H7 (cell line): ENCODE measurements around the gene TMEM225B. TPM values are rescaled to one million over a fixed set of nuclear protein-coding genes. Genes with fewer than 3 reads are reported as not detected.
"Not testable (repeated sequence)": the region's sequence is repeated elsewhere in the genome, so short reads cannot be mapped to it uniquely, and the experiment has no call there.

Experiments used
- DNase-seq: peaks from one replicate; pipeline ENCODE4 v3.0.0; 2012
- H3K27me3 ChIP-seq: 2 replicates; pipeline ENCODE4 v1.6.0; 2011; ENCODE audit warnings: mild to moderate bottlenecking, low read length; ENCODE audit not compliant: control insufficient read depth, insufficient read depth
- H3K36me3 ChIP-seq: replicated peaks from 2 replicates; pipeline ENCODE4 v1.5.1; 2011; ENCODE audit warnings: low read length; ENCODE audit not compliant: control insufficient read depth, insufficient read depth
- H3K4me3 ChIP-seq: 2 replicates; pipeline ENCODE4 v1.5.1; 2011; ENCODE audit warnings: low read depth, mild to moderate bottlenecking, control low read depth, low read length, moderate library complexity; ENCODE audit not compliant: insufficient read depth
- total RNA-seq: library from RNA; depleted of rRNA; stranded (reverse); fragments of >200 nt; shearing (Covaris generic); gene quantifications from 2 replicates; pipeline ENCODE4 v1.2.3, GENCODE V29; 2014

Gene TMEM225B
- total RNA-seq, 1 experiment from 2014 or later, result 0.52 TPM

- DNase-seq, result no peak
- Histone ChIP-seq H3K27me3 (no peaks in the 10 kb centered on the region), H3K36me3 (peaks cover 65% of the 10 kb centered on the region), H3K4me3 (no peak overlapping the region)
Observed at GRCh38 chr7:99623702-99624447, 25.8 kb downstream of the TMEM225B start.

- Histone ChIP-seq H3K4me3 (no peak overlapping the region), H3K27me3 (no peaks in the 10 kb centered on the region)
Observed at GRCh38 chr7:99624484-99624883, 26.4 kb downstream of the TMEM225B start.

GRCh38 chr7:99625321-99625720 is 27.3 kb downstream of the TMEM225B start:
- Histone ChIP-seq H3K4me3 (no peak overlapping the region), H3K27me3 (no peaks in the 10 kb centered on the region), H3K36me3 (peaks cover 62% of the 10 kb centered on the region)
- DNase-seq, result no peak

More at GRCh38 chr7:99624484-99624883, 26.4 kb downstream of the TMEM225B start:
- DNase-seq, result no peak
- H3K36me3 ChIP-seq, result peaks cover 64% of the 10 kb centered on the region

GRCh38 chr7:99625961-99626360 is 27.9 kb downstream of the TMEM225B start:
- Histone ChIP-seq H3K4me3 (no peak overlapping the region), H3K36me3 (peaks cover 59% of the 10 kb centered on the region), H3K27me3 (no peaks in the 10 kb centered on the region)
- no peak for DNase-seq

GRCh38 chr7:99626661-99627060 is 28.6 kb downstream of the TMEM225B start:
- Histone ChIP-seq H3K27me3 (no peaks in the 10 kb centered on the region), H3K36me3 (peaks cover 52% of the 10 kb centered on the region), H3K4me3 (no peak overlapping the region)
- no peak for DNase-seq

GRCh38 chr7:99627513-99627912 is 29.4 kb downstream of the TMEM225B start:
- DNase-seq, result no peak
- Histone ChIP-seq H3K27me3 (no peaks in the 10 kb centered on the region), H3K36me3 (peaks cover 47% of the 10 kb centered on the region), H3K4me3 (no peak overlapping the region)

- Histone ChIP-seq H3K27me3 (no peaks in the 10 kb centered on the region), H3K36me3 (peaks cover 39% of the 10 kb centered on the region), H3K4me3 (no peak overlapping the region)
- peak; percentile 78 for DNase-seq
Observed at GRCh38 chr7:99628471-99629465, 30.7 kb downstream of the TMEM225B start.

GRCh38 chr7:99629643-99630042 is 31.6 kb downstream of the TMEM225B start:
- no peak overlapping the region for H3K4me3 ChIP-seq
- no peak for DNase-seq
- H3K36me3 ChIP-seq, result peaks cover 32% of the 10 kb centered on the region
- no peaks in the 10 kb centered on the region for H3K27me3 ChIP-seq

- Histone ChIP-seq H3K27me3 (no peaks in the 10 kb centered on the region), H3K36me3 (peaks cover 19% of the 10 kb centered on the region), H3K4me3 (no peak overlapping the region)
- peak; percentile 85 for DNase-seq
Observed at GRCh38 chr7:99631295-99632109, 33.4 kb downstream of the TMEM225B start.

- not testable (repeated sequence) for H3K4me3 ChIP-seq, H3K27me3 ChIP-seq
Observed at GRCh38 chr7:99637414-99637813, 39.3 kb downstream of the TMEM225B start.

GRCh38 chr7:99638731-99639130 is 40.7 kb downstream of the TMEM225B start:
- no peaks in the 10 kb centered on the region for H3K36me3 ChIP-seq
- H3K27me3 ChIP-seq, result no peaks in the 10 kb centered on the region
- no peak overlapping the region for H3K4me3 ChIP-seq
- DNase-seq, result no peak

More at GRCh38 chr7:99637414-99637813, 39.3 kb downstream of the TMEM225B start:
- H3K36me3 ChIP-seq, DNase-seq: not testable (repeated sequence)

GRCh38 chr7:99639267-99639666 is 41.2 kb downstream of the TMEM225B start:
- Histone ChIP-seq H3K36me3 (no peaks in the 10 kb centered on the region), H3K4me3 (no peak overlapping the region), H3K27me3 (no peaks in the 10 kb centered on the region)
- peak; percentile 65 for DNase-seq

GRCh38 chr7:99642027-99642426 is 44.0 kb downstream of the TMEM225B start:
- no peak for DNase-seq
- Histone ChIP-seq H3K4me3 (no peak overlapping the region), H3K27me3 (no peaks in the 10 kb centered on the region), H3K36me3 (no peaks in the 10 kb centered on the region)

GRCh38 chr7:99643464-99643863 is 45.4 kb downstream of the TMEM225B start:
- Histone ChIP-seq H3K27me3 (no peaks in the 10 kb centered on the region), H3K36me3 (no peaks in the 10 kb centered on the region), H3K4me3 (no peak overlapping the region)
- no peak for DNase-seq
